H1 (cell line): Measurements from ENCODE around the gene RHBDF2. TPM values are rescaled to one million over a fixed set of nuclear protein-coding genes. Genes with fewer than 3 reads are reported as not detected.

Source experiments
- polyA plus RNA-seq, 7 experiments: library from polyadenylated mRNA; depleted of rRNA in 3 of 7; stranded (reverse) in 5 of 7; unstranded in 2 of 7; fragments of >200 nt in 5 of 7; fragments of 200-250 nt in 2 of 7; gene quantifications; 1 replicate in 5 of 7; 2 replicates in 1 of 7; 4 replicates in 1 of 7; pipeline versions ENCODE4 v1.2.1 to v1.2.3, GENCODE V29; 2011 to 2013; ENCODE audit warnings: missing spikeins in 2 of 7, mixed read lengths in 2 of 7
- total RNA-seq: library from RNA; stranded (reverse); fragmentation: NEBNext Ultra II Directional; extraction: Animal tissue kit (Norgen Biotek cat#: 25700); gene quantifications from 2 replicates; pipeline ENCODE4 v1.2.1, GENCODE V29; 2021
- TF ChIP-seq, protein P1 (sequence below): fragments of 300-600 bp; sonication (generic); IDR thresholded peaks from 2 replicates; pipeline ENCODE4 v1.7.1; 2012; ENCODE audit warnings: low read length, moderate library complexity, mild to moderate bottlenecking, inconsistent platforms; ENCODE audit not compliant: insufficient replicate concordance

RHBDF2 gene
- total and polyA plus RNA-seq, 2 of the 8 experiments (the other 6 are each of a cell fraction or from before 2014, with no cell fraction given): 21.2 to 25.9 TPM

DNA sequence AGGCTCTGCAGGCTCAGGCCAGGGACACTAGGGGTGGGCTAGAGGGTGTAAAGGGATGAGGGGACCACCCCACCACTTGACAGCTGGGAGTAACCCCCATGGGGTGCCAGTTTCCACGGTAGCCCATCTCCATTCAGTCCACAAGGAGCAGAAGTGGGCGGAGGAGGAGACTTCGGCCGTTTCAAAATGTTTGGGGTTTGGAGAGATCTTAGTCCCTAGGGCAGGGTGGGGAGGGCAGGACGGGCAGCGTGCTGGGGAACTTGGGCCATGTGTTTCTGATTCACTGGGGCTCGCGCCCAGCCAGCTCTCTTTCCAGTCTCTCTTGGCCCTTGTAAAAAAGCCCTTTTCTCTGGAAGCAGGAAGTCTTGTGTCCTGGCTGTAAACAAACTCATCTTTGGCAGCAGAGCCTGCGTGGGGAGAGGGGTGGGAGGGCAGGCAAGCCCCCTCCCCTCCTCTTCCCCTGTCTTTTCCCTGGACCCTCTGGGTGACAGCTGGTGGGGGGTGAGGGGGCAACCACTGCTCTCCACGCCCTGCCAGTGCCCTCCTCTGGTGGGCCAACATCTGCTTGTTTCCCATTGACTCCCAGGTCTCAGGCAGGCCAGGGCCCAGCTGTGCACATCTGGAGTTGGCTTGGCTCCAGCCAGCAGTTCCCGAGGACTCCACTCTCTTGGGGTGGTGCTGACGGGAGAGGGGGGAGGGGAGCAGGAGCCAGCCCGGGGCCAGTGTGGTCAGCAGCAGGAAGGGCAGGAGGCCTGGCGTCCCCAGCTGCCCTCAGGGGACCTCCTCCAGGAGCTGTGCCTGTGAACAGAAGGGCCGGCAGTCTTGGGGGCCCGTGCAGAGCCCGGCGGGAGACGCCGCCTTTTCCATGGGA lies 28.2 kb upstream of the RHBDF2 start (continued):
- TF ChIP-seq, protein P1, sequence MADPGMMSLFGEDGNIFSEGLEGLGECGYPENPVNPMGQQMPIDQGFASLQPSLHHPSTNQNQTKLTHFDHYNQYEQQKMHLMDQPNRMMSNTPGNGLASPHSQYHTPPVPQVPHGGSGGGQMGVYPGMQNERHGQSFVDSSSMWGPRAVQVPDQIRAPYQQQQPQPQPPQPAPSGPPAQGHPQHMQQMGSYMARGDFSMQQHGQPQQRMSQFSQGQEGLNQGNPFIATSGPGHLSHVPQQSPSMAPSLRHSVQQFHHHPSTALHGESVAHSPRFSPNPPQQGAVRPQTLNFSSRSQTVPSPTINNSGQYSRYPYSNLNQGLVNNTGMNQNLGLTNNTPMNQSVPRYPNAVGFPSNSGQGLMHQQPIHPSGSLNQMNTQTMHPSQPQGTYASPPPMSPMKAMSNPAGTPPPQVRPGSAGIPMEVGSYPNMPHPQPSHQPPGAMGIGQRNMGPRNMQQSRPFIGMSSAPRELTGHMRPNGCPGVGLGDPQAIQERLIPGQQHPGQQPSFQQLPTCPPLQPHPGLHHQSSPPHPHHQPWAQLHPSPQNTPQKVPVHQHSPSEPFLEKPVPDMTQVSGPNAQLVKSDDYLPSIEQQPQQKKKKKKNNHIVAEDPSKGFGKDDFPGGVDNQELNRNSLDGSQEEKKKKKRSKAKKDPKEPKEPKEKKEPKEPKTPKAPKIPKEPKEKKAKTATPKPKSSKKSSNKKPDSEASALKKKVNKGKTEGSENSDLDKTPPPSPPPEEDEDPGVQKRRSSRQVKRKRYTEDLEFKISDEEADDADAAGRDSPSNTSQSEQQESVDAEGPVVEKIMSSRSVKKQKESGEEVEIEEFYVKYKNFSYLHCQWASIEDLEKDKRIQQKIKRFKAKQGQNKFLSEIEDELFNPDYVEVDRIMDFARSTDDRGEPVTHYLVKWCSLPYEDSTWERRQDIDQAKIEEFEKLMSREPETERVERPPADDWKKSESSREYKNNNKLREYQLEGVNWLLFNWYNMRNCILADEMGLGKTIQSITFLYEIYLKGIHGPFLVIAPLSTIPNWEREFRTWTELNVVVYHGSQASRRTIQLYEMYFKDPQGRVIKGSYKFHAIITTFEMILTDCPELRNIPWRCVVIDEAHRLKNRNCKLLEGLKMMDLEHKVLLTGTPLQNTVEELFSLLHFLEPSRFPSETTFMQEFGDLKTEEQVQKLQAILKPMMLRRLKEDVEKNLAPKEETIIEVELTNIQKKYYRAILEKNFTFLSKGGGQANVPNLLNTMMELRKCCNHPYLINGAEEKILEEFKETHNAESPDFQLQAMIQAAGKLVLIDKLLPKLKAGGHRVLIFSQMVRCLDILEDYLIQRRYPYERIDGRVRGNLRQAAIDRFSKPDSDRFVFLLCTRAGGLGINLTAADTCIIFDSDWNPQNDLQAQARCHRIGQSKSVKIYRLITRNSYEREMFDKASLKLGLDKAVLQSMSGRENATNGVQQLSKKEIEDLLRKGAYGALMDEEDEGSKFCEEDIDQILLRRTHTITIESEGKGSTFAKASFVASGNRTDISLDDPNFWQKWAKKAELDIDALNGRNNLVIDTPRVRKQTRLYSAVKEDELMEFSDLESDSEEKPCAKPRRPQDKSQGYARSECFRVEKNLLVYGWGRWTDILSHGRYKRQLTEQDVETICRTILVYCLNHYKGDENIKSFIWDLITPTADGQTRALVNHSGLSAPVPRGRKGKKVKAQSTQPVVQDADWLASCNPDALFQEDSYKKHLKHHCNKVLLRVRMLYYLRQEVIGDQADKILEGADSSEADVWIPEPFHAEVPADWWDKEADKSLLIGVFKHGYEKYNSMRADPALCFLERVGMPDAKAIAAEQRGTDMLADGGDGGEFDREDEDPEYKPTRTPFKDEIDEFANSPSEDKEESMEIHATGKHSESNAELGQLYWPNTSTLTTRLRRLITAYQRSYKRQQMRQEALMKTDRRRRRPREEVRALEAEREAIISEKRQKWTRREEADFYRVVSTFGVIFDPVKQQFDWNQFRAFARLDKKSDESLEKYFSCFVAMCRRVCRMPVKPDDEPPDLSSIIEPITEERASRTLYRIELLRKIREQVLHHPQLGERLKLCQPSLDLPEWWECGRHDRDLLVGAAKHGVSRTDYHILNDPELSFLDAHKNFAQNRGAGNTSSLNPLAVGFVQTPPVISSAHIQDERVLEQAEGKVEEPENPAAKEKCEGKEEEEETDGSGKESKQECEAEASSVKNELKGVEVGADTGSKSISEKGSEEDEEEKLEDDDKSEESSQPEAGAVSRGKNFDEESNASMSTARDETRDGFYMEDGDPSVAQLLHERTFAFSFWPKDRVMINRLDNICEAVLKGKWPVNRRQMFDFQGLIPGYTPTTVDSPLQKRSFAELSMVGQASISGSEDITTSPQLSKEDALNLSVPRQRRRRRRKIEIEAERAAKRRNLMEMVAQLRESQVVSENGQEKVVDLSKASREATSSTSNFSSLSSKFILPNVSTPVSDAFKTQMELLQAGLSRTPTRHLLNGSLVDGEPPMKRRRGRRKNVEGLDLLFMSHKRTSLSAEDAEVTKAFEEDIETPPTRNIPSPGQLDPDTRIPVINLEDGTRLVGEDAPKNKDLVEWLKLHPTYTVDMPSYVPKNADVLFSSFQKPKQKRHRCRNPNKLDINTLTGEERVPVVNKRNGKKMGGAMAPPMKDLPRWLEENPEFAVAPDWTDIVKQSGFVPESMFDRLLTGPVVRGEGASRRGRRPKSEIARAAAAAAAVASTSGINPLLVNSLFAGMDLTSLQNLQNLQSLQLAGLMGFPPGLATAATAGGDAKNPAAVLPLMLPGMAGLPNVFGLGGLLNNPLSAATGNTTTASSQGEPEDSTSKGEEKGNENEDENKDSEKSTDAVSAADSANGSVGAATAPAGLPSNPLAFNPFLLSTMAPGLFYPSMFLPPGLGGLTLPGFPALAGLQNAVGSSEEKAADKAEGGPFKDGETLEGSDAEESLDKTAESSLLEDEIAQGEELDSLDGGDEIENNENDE: no peak
